Adrenal gland (tissue), 12 donors: ENCODE measurements around the gene HES4. TPM values are rescaled to one million over a fixed set of nuclear protein-coding genes. Genes with fewer than 3 reads are reported as not detected.
A peak's percentile ranks its signal among the peaks of the same experiment; 100 is the strongest.

Experiments used
- DNase-seq, 7 donors: peaks; one replicate each; pipeline ENCODE4 v3.0.0-alpha.2; 2019 to 2020
- H3K27ac ChIP-seq, 5 donors: fragments of 200-600 bp; sonication (generic) in 4 of 5; 1 replicate in 3 of 5; 2 replicates in 2 of 5; pipeline versions ENCODE4 v1.5.1 to v1.8.0; 2016 to 2020; ENCODE audit warnings: mild to moderate bottlenecking in 1 of 5
- H3K27me3 ChIP-seq: fragments of 200-600 bp; 2 replicates; pipeline ENCODE4 v1.8.0; 2021
- H3K36me3 ChIP-seq, 2 donors: fragments of 200-600 bp; replicated peaks in 1 of 2; 1 replicate in 1 of 2; 2 replicates in 1 of 2; pipeline versions ENCODE4 v1.5.1 to v1.8.0; 2018 to 2022
- H3K4me1 ChIP-seq, 2 donors: fragments of 200-600 bp; replicated peaks in 1 of 2; 1 replicate in 1 of 2; 2 replicates in 1 of 2; pipeline versions ENCODE4 v1.5.1 to v1.8.0; 2018 to 2021
- H3K4me3 ChIP-seq, 4 donors: fragments of 200-600 bp; sonication (generic) in 3 of 4; one replicate each; pipeline ENCODE4 v1.5.1; 2016 to 2018
- H3K9me3 ChIP-seq, 3 donors: fragments of 200-600 bp; sonication (generic) in 1 of 3; replicated peaks in 1 of 3; 1 replicate in 2 of 3; 2 replicates in 1 of 3; pipeline versions ENCODE4 v1.5.1 to v1.8.0; 2016 to 2021
- POLR2A ChIP-seq, 2 donors: fragments of 450-650 bp; IDR thresholded peaks; one replicate each; pipeline ENCODE4 v1.6.1; 2017; ENCODE audit warnings: antibody characterized with exemption in 2 of 2, mild to moderate bottlenecking in 2 of 2, moderate library complexity in 1 of 2
- WGBS, 4 donors: extraction: QIAGEN DNeasy Blood & Tissue Kit in 2 of 4; methylation state at CpG; one replicate each; pipeline versions ENCODE4 v1.1.5 to v1.1.7; 2013 to 2017; 5-methylcytosine and 5-hydroxymethylcytosine counted together
- intact Hi-C, 2 donors: fragments of 100-400 bp; cut with DNase I; formaldehyde crosslinking; loops; one replicate each; pipeline versions ENCODE4 v1.14.1 to v1.15.0; 2022 to 2023
- polyA plus RNA-seq, 3 donors: library from polyadenylated mRNA; stranded (reverse); fragments of 200-250 nt in 2 of 3; fragments of 350-450 nt in 1 of 3; fragmentation: Illumina TruSeq in 1 of 3; extraction: RNeasy Lipid Tissue Mini Kit (QIAGEN cat#74804) in 1 of 3; gene quantifications; one replicate each; pipeline ENCODE4 v1.2.3, GENCODE V29; 2013 to 2014
- total RNA-seq, 9 donors: library from RNA; depleted of rRNA in 4 of 9; stranded (reverse); fragments of >200 nt in 4 of 9; fragments of 120-200 nt in 1 of 9; fragmentation: NEBNext Ultra II Directional in 1 of 9; extraction: Animal tissue kit (Norgen Biotek cat#: 25700) in 1 of 9; gene quantifications; one replicate each; pipeline versions ENCODE4 v1.1.0 to v1.2.4, GENCODE V29; 2013 to 2023
- TF ChIP-seq, protein P1 (sequence below), 6 experiments: fragments of 450-650 bp in 4 of 6; fragments of 200-600 bp in 2 of 6; sonication (generic) in 1 of 6; IDR thresholded peaks; 1 replicate in 5 of 6; 2 replicates in 1 of 6; pipeline versions ENCODE4 v1.5.1 to v1.8.0; 2016 to 2021; ENCODE audit warnings: antibody characterized with exemption in 6 of 6, mild to moderate bottlenecking in 2 of 6, moderate library complexity in 1 of 6
- donor health status: healthy with polysubstance abuse.
- donor health status: Bipolar disorder and iron deficiency.
- donor health status: DM: yes; HTN: yes; CAD: no.
- donor health status: DM: no; HTN: no; CAD: no.
- donor health status: DM: no; HTN: no; CAD: no.
- donor health status: DM: yes; HTN: yes; CAD: no.

The HES4 gene
- total and polyA plus RNA-seq, 12 donors: 3.1 to 29.8 (median 6.4) TPM; not detected in 1

DNA sequence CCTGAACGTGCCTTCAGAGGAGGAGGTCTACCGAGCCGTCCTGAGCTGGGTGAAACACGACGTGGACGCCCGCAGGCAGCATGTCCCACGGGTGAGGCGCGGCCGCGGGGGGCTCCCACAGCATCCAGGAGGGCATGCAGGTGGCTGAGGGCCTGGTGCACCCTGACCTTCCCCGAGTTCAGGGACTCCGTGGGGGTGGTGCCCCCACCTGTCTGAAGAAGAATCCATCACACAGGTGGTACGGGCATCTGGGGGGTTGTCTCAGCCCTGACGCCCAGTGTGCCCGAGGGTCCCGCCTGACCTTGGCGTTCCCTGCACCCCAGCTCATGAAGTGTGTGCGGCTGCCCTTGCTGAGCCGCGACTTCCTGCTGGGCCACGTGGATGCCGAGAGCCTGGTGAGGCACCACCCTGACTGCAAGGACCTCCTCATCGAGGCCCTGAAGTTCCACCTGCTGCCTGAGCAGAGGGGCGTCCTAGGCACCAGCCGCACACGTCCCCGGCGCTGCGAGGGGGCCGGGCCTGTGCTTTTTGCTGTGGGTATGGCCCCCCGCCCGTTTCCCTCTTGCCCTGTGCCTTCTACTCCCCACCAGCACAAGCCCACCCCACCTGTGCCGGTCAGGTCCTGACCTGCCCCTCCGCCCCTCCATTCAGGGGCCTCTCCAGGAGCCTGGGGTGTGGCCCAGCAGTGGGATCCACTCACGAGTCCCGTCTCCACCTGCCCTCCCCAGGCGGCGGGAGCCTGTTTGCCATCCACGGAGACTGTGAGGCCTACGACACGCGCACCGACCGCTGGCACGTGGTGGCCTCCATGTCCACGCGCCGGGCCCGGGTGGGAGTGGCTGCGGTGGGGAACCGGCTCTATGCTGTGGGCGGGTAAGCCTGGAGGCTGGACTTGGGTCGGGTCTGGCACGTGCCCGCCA is 37.3 kb downstream of the HES4 start:
- 95 to 97% (median 96%) methylated on average over 23 to 57 of the region's 57 CpGs for WGBS, 4 donors
- intact Hi-C loops: no loop called here
- Histone ChIP-seq H3K36me3 (no peaks in the 10 kb centered on the region), H3K4me1 (peaks cover 30 to 31% of the 10 kb centered on the region in 2 donors), H3K27me3 (no peaks in the 10 kb centered on the region), H3K9me3 (no peaks in the 10 kb centered on the region), H3K4me3 (no peak overlapping the region), H3K27ac (no peak overlapping the region)
- TF ChIP-seq POLR2A (IDR thresholded peaks at IDR 0.05): no peak
- TF ChIP-seq, protein P1, sequence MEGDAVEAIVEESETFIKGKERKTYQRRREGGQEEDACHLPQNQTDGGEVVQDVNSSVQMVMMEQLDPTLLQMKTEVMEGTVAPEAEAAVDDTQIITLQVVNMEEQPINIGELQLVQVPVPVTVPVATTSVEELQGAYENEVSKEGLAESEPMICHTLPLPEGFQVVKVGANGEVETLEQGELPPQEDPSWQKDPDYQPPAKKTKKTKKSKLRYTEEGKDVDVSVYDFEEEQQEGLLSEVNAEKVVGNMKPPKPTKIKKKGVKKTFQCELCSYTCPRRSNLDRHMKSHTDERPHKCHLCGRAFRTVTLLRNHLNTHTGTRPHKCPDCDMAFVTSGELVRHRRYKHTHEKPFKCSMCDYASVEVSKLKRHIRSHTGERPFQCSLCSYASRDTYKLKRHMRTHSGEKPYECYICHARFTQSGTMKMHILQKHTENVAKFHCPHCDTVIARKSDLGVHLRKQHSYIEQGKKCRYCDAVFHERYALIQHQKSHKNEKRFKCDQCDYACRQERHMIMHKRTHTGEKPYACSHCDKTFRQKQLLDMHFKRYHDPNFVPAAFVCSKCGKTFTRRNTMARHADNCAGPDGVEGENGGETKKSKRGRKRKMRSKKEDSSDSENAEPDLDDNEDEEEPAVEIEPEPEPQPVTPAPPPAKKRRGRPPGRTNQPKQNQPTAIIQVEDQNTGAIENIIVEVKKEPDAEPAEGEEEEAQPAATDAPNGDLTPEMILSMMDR (IDR thresholded peaks at IDR 0.05): no peak
- no peak for DNase-seq

DNA sequence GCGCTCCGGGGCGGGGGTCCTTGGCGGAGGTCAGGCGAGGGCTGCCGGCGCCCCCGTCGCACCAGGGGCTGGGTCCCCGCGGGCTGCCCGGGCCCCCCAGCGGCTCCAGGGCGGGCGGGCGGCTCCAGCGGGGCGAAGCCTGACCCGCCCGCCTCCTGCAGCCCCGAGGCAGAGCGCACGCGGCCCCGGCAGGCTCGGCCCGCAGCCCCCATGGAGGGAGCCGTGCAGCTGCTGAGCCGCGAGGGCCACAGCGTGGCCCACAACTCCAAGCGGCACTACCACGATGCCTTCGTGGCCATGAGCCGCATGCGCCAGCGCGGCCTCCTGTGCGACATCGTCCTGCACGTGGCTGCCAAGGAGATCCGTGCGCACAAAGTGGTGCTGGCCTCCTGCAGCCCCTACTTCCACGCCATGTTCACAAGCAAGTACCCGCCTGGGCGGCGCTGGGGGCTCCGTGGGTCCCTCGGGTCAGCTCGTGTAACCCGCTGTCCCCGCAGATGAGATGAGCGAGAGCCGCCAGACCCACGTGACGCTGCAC is 38.7 kb downstream of the HES4 start:
- Histone ChIP-seq H3K36me3 (peaks cover 0 to 8% of the 10 kb centered on the region in 2 donors), H3K4me1 (peaks cover 22 to 25% of the 10 kb centered on the region in 2 donors), H3K27ac (peak overlapping the region in 1 of 5 donors; percentile 45), H3K4me3 (peak overlapping the region in 2 of 4 donors; percentile 34 to 99), H3K9me3 (no peaks in the 10 kb centered on the region), H3K27me3 (no peaks in the 10 kb centered on the region)
- TF ChIP-seq, protein P1 (IDR thresholded peaks at IDR 0.05): no peak
- no peak for TF ChIP-seq POLR2A (IDR thresholded peaks at IDR 0.05)
- intact Hi-C loops: no loop called here
- DNase-seq: no peak
- WGBS, 4 donors: 36 to 98% (median 59%) methylated on average over 5 to 56 of the region's 56 CpGs

DNA sequence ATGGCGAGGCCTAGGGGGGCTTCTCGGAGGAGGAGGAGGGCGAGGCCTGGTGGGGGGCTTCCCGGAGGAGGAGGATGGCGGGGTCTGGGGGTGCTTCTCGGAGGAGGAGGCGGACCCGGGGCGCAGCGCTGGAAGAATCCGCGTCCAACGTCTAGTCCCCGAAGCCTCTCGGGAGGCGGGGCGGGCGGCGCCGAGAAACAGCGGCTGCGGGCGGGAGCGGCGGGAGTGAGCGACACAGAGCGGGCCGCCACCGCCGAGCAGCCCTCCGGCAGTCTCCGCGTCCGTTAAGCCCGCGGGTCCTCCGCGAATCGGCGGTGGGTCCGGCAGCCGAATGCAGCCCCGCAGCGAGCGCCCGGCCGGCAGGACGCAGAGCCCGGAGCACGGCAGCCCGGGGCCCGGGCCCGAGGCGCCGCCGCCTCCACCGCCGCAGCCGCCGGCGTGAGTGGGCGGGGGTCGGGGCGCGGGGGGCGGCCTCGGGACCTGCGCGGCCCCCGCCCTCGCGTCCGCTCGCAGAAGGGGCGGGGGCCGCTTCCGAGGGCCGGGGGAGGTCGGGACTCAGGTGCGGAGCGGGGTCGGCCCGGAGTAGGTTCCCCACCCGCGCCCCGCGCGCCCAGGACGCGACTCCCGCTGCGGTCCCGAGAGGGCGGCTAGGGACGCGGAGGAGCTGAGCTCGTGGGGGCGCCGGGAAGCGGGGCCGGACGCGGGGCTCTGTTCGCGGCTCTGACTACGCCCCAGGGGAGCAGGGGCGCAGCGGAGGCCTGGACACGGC is 39.4 kb downstream of the HES4 start, which contains the start of gene KLHL17:
KLHL17 (plus strand) TSS at position 222 of the 769 bp plus-strand sequence; CDS start at position 332, 110 bp downstream.
- H3K36me3 ChIP-seq: peaks cover 0 to 14% of the 10 kb centered on the region in 2 donors
- H3K9me3 ChIP-seq: no peaks in the 10 kb centered on the region
- WGBS, 4 donors: 1% methylated on average over 42 to 109 of the region's 109 CpGs; no CpG with 5 or more reads in 1 of the 4 donors
- DNase-seq: peak in 6 of 7 donors; percentile 58 to 77 (median 67)
- TF ChIP-seq, protein P1 (IDR thresholded peaks at IDR 0.05): no peak
- no peak for TF ChIP-seq POLR2A (IDR thresholded peaks at IDR 0.05)
- peaks cover 17 to 20% of the 10 kb centered on the region in 2 donors for H3K4me1 ChIP-seq
- H3K27ac ChIP-seq: peak within 1 kb of the TSS in 1 of 5 donors; percentile 45
- intact Hi-C loops: no loop called here
- no peaks in the 10 kb centered on the region for H3K27me3 ChIP-seq
- peak within 1 kb of the TSS in 2 of 4 donors; percentile 34 to 99 for H3K4me3 ChIP-seq
